ENCODE results near the gene CTR9. TPM values are rescaled to one million over a fixed set of nuclear protein-coding genes. Genes with fewer than 3 reads are reported as not detected.

CTR9 gene
- total and polyA plus RNA-seq, 2 of the 13 experiments (the other 11 are each of a cell fraction or from before 2014, with no cell fraction given), result 6.6 to 22.1 TPM

- TF ChIP-seq ATF2 (CRISPR knock-in tag; IDR thresholded peaks at IDR 0.05), result peak; percentile 62; the same call in 1 of the 2 replicates
- TF ChIP-seq ZNF724P (CRISPR knock-in tag; IDR thresholded peaks at IDR 0.05; ENCODE audit: borderline replicate concordance), result 0 out of 2 replicates have a peak, but pooled peaks have one; percentile 24
- no peak for TF ChIP-seq SMARCC2 (IDR thresholded peaks at IDR 0.05)
- peak; percentile 90 for TF ChIP-seq ZNF343 (CRISPR knock-in tag; IDR thresholded peaks at IDR 0.05)
- peak; percentile 82 for TF ChIP-seq ZBTB26 (CRISPR knock-in tag; IDR thresholded peaks at IDR 0.05; ENCODE audit: borderline replicate concordance)
- TF ChIP-seq SMC3 (IDR thresholded peaks at IDR 0.05; ENCODE audit: low read length), result no peak
- peak; percentile 83 for TF ChIP-seq ZNF205 (CRISPR knock-in tag; IDR thresholded peaks at IDR 0.05)
- TF ChIP-seq ZNF33B (CRISPR knock-in tag; IDR thresholded peaks at IDR 0.05), result no peak; the same call in 1 of the 2 replicates
- TF ChIP-seq AHR (CRISPR knock-in tag; IDR thresholded peaks at IDR 0.05), result no peak
- peak; percentile 100 for TF ChIP-seq GABPB1 (CRISPR knock-in tag; IDR thresholded peaks at IDR 0.05)
- TF ChIP-seq PHB2 (IDR thresholded peaks at IDR 0.05; ENCODE audit: partially characterized antibody), result no peak
- TF ChIP-seq ZNF503 (CRISPR knock-in tag; IDR thresholded peaks at IDR 0.05), result no peak
- TF ChIP-seq ATF1 (CRISPR knock-in tag; IDR thresholded peaks at IDR 0.05), result peak; percentile 81
- TF ChIP-seq MXI1 (IDR thresholded peaks at IDR 0.05; ENCODE audit: borderline replicate concordance, low read depth, low read length), result peak; percentile 82; the same call in 2 of the 3 replicates
- TF ChIP-seq RNF2 (conservative IDR thresholded peaks at IDR 0.05; ENCODE audit: low read depth), result peak; percentile 98
- TF ChIP-seq ARHGAP35 (CRISPR knock-in tag; IDR thresholded peaks at IDR 0.05; ENCODE audit: borderline replicate concordance), result peak; percentile 70; the same call in 1 of the 2 replicates
- peak; percentile 78 for TF ChIP-seq ARID5B (CRISPR knock-in tag; IDR thresholded peaks at IDR 0.05)
- peak; percentile 64; the same call in 1 of the 2 replicates for TF ChIP-seq ZNF878 (CRISPR knock-in tag; IDR thresholded peaks at IDR 0.05)
- TF ChIP-seq MED1 (CRISPR knock-in tag; IDR thresholded peaks at IDR 0.05), result peak; percentile 79
Measured at GRCh38 chr11:10750838-10751580, at the start of gene CTR9 (continued).

All from HepG2 (cell line).